Inferior parietal cortex (tissue), 1 donor: ENCODE measurements around the gene ANAPC13.

ENCODE experiments used
- DNase-seq: peaks from one replicate; pipeline ENCODE4 v3.0.0-alpha.2; 2016; ENCODE audit errors: extremely low spot score

Gene ANAPC13

GRCh38 chr3:134449951-134450350 is 35.8 kb downstream of the ANAPC13 start:
- DNase-seq: no peak

DNA sequence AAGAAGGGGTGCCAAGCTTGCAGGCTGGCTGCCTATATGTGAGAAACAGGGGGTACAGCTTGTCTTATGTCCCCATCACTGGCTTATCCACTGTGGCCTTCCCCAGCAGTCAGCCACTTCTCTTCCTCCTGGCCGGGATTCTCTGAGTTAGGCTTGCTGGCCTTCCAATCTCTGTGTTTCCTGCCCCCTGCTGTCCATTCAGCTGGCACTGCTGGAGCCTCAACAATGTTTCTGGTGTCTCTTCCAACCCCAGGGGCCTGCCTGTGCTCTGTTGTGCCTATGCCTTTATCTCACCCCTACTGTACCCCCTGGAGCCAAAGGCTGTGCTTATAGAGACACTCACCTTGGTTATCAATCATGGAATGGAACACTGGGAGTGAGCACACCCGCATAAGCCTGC is 36.5 kb downstream of the ANAPC13 start:
- peak; percentile 73 for DNase-seq

GRCh38 chr3:134448664-134449063 is 37.1 kb downstream of the ANAPC13 start:
- no peak for DNase-seq

DNA sequence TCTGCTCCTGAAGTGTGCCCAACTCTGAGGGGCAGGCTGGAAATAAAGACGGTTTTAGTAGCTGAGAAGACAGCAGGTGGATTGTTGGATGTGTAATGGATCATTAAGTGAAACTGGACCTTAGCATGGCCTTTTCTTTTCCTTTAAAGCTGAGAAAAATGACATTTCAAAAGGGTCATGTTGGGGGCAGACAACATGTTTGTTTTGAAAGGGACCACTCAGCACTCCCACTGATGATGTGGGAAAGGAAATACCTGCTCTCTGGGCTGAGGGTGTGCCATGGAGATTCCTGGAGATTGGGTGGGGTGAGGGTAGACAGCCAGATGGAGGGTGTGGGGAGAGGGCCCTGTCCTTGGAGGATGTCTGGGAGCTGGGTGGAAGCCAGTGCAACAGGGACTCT is 38.4 kb downstream of the ANAPC13 start:
- DNase-seq: no peak

- no peak for DNase-seq
Observed at GRCh38 chr3:134446800-134447199, 39.0 kb downstream of the ANAPC13 start.

DNA sequence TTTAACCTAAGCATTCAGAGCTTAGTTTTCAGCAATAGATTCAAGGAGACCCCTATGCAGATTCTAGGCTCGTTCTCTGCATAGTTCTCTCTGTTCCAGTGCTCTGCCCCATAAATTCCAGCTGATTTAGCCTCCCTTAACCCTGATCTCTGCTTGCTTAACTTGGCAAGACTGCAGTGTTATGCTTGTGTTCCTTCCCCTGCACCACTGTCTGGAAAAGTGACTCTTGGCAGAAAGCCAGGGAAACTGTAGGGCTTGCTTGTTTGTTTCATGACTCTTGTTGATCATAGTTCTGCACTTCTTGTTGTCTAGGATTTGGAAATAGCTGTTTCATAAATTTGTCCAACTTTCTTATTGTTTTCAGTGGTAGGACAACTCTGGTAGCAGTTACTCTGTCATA is 40.1 kb downstream of the ANAPC13 start:
- no peak for DNase-seq

DNA sequence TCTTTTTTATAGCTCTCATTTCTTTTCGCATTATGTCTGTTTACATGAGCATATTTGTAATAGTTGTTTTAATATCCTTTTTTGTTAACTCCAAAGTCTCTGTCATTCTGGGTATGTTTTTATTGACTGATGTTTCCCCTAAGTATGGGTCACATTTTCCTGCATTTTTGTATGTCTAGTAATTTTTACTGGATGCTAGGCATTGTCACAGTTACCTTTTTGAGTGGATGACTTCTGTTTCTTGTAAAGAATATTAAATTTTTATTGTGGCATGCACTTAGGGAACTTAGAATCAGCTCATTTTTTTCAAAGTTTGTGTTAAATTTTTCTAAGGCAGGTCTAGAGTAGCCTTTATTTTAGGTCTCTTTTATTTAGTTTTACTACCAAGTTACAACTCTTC is 40.7 kb downstream of the ANAPC13 start:
- no peak for DNase-seq

DNA sequence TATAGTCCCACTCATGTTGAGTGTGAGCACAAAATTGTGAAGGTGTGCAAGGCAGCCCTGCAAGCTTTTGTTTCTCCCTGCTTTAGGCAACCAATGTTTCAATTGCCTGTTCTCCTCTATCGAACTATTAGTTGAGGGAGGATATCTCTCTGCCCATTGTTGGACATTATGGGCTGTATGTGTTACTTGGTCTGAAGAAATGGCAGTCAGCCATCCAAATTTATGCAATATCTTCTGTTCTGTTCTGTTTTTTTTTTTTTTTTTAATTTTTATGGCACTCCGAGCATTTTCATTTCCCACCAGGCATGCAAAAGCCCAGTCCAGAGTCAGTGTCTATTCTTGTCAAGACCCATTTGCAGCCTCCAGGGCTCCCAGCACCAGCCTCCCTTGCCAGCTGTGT is 44.0 kb downstream of the ANAPC13 start:
- no peak for DNase-seq

DNA sequence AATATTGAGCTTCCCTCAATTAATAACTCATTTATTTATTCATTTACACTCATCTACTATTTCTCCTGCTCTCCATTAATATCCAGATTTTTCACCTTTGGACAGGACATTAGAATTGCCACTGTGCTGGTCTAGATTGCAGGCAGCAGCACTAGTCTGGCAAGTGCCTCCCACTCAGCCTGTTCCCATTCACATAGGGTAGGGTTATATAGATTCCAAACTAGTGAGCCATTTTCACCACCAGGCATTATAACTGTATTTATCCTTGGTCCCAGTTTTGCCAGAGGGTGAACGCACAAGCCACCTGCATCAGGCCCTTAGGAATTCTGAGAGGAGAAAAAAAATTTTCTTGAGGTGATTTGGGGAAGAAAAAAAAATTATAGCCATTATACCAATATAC is 44.5 kb downstream of the ANAPC13 start:
- no peak for DNase-seq

DNA sequence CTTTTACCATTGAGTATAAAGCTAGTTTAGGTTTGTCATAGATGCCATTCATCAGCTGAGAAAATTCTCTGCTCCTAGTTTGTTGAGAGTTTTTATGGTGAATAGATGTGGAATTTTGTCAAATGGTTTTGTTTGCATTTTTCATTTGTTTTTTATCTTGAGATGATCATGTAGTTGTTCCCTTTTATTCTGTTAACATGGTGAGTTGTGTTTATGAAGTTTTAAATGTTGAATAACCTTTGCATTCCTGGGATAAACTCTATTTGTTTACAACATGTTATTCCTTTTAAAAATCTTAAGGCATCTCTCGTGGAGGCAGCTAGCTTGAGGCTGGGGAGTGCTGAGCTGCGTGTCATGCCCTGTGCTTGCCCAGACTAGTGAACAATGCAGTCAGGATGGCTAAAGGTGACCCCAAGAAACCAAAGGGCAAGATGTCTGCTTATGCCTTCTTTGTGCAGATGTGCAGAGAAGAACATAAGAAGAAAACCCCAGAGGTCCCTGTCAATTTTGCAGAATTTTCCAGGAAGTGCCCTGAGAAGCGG is 48.5 kb downstream of the ANAPC13 start:
- no peak for DNase-seq

DNA sequence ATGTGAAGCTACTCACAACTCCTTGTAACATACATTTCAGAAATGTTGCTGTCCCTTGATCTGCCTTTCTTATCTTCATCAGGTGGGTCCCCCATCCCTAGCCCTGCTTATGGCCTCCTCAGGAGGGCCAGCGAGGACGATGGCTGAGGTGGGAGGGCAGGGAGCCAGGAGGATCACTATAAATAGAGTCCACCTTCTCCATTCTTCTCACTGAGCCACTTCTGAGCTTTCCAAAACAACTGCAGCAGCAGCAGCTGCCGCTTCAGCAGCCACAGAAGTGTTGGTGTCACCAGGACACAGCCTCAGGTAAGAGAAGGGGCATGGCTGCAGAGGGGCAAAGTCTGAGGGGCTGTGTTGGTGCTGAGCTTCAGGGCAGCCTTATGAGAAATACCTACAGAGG is 53.5 kb downstream of the ANAPC13 start:
- DNase-seq: no peak

GRCh38 chr3:134430950-134431445 is 54.8 kb downstream of the ANAPC13 start:
- DNase-seq: no peak

DNA sequence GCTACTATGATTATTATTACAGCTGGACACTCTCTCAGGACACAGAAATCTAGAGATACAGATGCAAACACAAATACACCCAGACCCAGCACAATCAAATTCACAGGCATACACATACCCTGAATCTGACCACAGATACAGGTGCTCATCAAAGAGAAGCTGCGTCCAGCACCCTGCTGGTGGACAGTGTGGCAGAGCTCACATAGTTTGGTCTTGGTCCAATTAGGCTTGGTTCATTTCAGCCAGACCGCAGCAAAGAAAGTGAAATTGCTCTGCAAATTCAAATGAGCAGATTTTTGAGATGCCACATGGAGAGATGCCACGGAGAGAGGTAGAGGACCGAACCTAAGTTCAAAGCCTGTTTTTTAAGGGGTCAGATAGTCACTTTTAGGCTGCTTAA is 55.6 kb downstream of the ANAPC13 start:
- no peak for DNase-seq

DNA sequence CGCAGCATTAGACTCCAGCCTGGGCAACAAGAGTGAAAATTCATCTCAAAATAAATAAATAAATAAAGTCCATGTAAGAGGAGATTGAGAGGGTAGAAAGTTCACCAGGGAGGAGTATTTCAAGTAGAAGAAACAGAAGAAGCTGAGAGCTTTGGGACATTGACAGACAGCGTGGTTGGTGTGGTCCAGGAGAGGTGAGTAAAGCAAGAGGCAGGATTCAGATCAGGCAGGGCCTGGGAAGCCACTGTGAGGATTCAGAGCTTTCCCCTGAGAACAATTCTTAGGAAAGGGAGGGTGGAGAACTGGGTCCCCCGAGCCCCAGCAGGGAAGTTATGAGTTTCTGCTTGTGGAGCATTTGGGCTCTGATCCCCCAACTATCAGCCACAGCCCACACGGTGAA is 57.4 kb downstream of the ANAPC13 start:
- DNase-seq: no peak
